ENCODE data around the gene PCDHGA2. TPM values are rescaled to one million over a fixed set of nuclear protein-coding genes. Genes with fewer than 3 reads are reported as not detected.

PCDHGA2 gene
- total RNA-seq, 3 donors from 2014 or later, result 4.6 to 8.6 (median 6.2) TPM

GRCh38 chr5:141359790-141360426 lies 21.3 kb downstream of the PCDHGA2 start, which contains the start of gene PCDHGB2:
TSS of gene PCDHGB2 (plus strand) at chr5:141359994. CDS start at chr5:141360136, 142 bp downstream.
- H3K9me3 ChIP-seq, result peaks cover 82 to 98% of the 10 kb centered on the region in 2 donors
- no peaks in the 10 kb centered on the region for H3K27me3 ChIP-seq
- H3K27ac ChIP-seq, result no peak within 1 kb of the TSS
- H3K4me1 ChIP-seq, result no peaks in the 10 kb centered on the region
- peak within 1 kb of the TSS; percentile 24 to 37 (median 25) for H3K4me3 ChIP-seq
- no peaks in the 10 kb centered on the region for H3K36me3 ChIP-seq
- intact Hi-C loops (cut with DNase I; ENCODE audit: low total_unique reads), result no loop called here
- no peak for DNase-seq (ENCODE audit: low spot score in 2 of 2)
- TF ChIP-seq CTCF (IDR thresholded peaks at IDR 0.05) (peak in 1 of 3 donors; percentile 25), POLR2AphosphoS5 (IDR thresholded peaks at IDR 0.05) (no peak)

- no peak overlapping the region for H3K27ac ChIP-seq
- DNase-seq (ENCODE audit: low spot score in 2 of 2), result no peak
- H3K4me1 ChIP-seq, result no peaks in the 10 kb centered on the region
- no peaks in the 10 kb centered on the region for H3K36me3 ChIP-seq
- intact Hi-C loops (cut with DNase I; ENCODE audit: low total_unique reads), result no loop called here
- TF ChIP-seq POLR2A (IDR thresholded peaks at IDR 0.05) (no peak), POLR2AphosphoS5 (IDR thresholded peaks at IDR 0.05) (no peak), CTCF (IDR thresholded peaks at IDR 0.05) (no peak)
- peak overlapping the region in 2 of 3 donors; percentile 24 to 37 for H3K4me3 ChIP-seq
- H3K9me3 ChIP-seq, result peaks cover 82 to 98% of the 10 kb centered on the region in 2 donors
- no peaks in the 10 kb centered on the region for H3K27me3 ChIP-seq
These were observed 22.1 kb downstream of the PCDHGA2 start for GRCh38 chr5:141360685-141361084.

- H3K4me1 ChIP-seq, result no peaks in the 10 kb centered on the region
- intact Hi-C loops (cut with DNase I; ENCODE audit: low total_unique reads), result no loop called here
These were observed 24.2 kb downstream of the PCDHGA2 start for GRCh38 chr5:141362719-141363118.

DNA sequence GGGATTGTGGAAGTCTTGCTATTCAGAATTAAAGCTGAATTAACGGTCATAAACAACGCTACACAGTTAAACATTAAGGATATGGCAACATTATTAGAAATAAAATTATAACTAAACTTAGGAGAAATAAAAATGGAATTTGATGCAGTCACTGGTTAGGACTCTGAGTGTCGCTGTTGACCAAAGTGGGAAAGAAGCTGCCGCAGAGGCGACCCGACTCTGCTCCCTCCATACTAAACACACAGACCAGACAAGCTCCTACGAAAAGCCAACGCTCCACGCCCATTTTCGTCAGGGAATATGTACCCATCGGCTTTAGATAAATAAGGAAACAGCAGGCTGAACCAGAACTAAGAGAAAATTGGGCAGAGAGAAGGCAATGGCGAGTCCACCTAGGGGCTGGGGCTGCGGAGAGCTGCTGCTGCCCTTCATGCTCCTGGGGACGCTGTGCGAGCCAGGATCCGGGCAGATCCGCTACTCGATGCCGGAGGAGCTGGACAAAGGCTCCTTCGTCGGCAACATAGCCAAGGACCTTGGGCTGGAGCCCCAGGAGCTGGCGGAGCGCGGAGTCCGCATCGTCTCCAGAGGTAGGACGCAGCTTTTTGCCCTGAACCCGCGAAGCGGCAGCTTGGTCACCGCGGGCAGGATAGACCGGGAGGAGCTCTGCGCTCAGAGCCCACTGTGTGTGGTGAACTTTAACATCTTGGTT lies 25.5 kb downstream of the PCDHGA2 start, which contains the start of gene PCDHGA5:
Gene PCDHGA5, plus strand, starts transcription at position 211 of the 709 bp plus-strand sequence. Its CDS starts 169 bp downstream, at position 380.
- H3K36me3 ChIP-seq, result no peaks in the 10 kb centered on the region
- H3K27me3 ChIP-seq, result no peaks in the 10 kb centered on the region
- no peak within 1 kb of the TSS for H3K27ac ChIP-seq
- intact Hi-C loops (cut with DNase I; ENCODE audit: low total_unique reads), result no loop called here
- DNase-seq (ENCODE audit: low spot score in 2 of 2), result no peak
- TF ChIP-seq POLR2A (IDR thresholded peaks at IDR 0.05), result no peak
- TF ChIP-seq CTCF (IDR thresholded peaks at IDR 0.05), result peak in 1 of 3 donors; percentile 8
- peak within 1 kb of the TSS in 2 of 3 donors; percentile 31 to 51 for H3K4me3 ChIP-seq
- peaks cover 86 to 98% of the 10 kb centered on the region in 2 donors for H3K9me3 ChIP-seq
- no peaks in the 10 kb centered on the region for H3K4me1 ChIP-seq

More at GRCh38 chr5:141362719-141363118, 24.2 kb downstream of the PCDHGA2 start:
- no peak for DNase-seq (ENCODE audit: low spot score in 2 of 2)
- no peaks in the 10 kb centered on the region for H3K36me3 ChIP-seq
- no peak overlapping the region for H3K27ac ChIP-seq
- TF ChIP-seq CTCF (IDR thresholded peaks at IDR 0.05) (no peak), POLR2AphosphoS5 (IDR thresholded peaks at IDR 0.05) (no peak), POLR2A (IDR thresholded peaks at IDR 0.05) (no peak)
- H3K4me3 ChIP-seq, result no peak overlapping the region
- no peaks in the 10 kb centered on the region for H3K27me3 ChIP-seq
- H3K9me3 ChIP-seq, result peaks cover 83 to 98% of the 10 kb centered on the region in 2 donors

Measured in breast epithelium (tissue), 4 donors.